T-helper 1 cell treated with Interleukin-12 subunit alpha and Interleukin-12 subunit beta and Interleukin-4 antibody, amounts not matched to agents 30 μg/mL and 1 μg/mL, for 36 hours (primary cell): Measurements from ENCODE around the gene MDC1.
"Not testable (repeated sequence)": the region's sequence is repeated elsewhere in the genome, so short reads cannot be mapped to it uniquely, and the experiment has no call there.

Experiments
- H3K27ac Mint-ChIP-seq: one replicate; pipeline ENCODE4 v1.8.0; 2021; ENCODE audit warnings: mild to moderate bottlenecking, mixed read lengths
- H3K27me3 Mint-ChIP-seq: one replicate; pipeline ENCODE4 v1.8.0; 2021; ENCODE audit warnings: low read depth, mixed read lengths
- H3K36me3 Mint-ChIP-seq: one replicate; pipeline ENCODE4 v1.8.0; 2021; ENCODE audit warnings: low read depth, mixed read lengths
- H3K4me1 Mint-ChIP-seq: one replicate; pipeline ENCODE4 v1.8.0; 2021; ENCODE audit warnings: low read depth, mixed read lengths
- H3K4me3 Mint-ChIP-seq: one replicate; pipeline ENCODE4 v1.8.0; 2021; ENCODE audit warnings: mild to moderate bottlenecking, moderate library complexity, mixed read lengths
- H3K9me3 Mint-ChIP-seq: one replicate; pipeline ENCODE4 v1.8.0; 2021; ENCODE audit warnings: mixed read lengths

Gene MDC1

DNA sequence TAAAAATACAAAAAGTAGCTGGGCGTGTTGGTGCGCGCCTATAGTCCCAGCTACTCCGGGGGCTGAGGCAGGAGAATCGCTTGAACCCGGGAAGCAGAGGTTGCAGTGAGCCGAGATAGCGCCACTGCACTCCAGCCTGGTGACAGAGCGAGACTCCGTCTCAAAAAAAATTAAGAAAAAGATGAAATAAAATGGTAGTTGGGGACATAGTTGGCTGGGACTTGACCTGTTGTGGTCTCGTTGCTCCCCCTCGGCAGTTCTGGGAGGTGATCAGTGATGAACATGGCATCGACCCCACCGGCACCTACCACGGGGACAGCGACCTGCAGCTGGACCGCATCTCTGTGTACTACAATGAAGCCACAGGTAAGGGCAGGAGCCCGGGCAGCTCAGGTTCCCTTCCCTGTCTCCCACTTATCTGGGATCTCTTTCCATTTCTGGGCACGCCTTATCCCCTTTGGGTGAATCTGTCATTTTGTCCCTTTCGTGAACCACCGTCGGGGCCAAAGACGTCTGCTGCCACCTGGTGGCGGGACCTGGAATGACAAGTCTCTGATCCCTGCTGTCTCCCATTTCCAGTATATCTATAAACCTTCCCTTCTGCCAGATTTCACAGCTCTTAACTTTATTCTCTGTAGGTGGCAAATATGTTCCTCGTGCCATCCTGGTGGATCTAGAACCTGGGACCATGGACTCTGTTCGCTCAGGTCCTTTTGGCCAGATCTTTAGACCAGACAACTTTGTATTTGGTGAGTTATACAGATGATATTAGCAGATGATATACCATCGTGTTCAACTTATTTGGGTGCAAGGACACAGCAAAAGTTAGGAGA, 5.4 kb upstream of the MDC1 start:
- H3K9me3 Mint-ChIP-seq, result no peaks in the 10 kb centered on the region
- H3K36me3 Mint-ChIP-seq, result peaks cover 56% of the 10 kb centered on the region
- peaks cover 42% of the 10 kb centered on the region for H3K4me1 Mint-ChIP-seq
- H3K4me3 Mint-ChIP-seq, result peak overlapping the region; percentile 99
- H3K27me3 Mint-ChIP-seq, result no peaks in the 10 kb centered on the region
- peak overlapping the region; percentile 85 for H3K27ac Mint-ChIP-seq

DNA sequence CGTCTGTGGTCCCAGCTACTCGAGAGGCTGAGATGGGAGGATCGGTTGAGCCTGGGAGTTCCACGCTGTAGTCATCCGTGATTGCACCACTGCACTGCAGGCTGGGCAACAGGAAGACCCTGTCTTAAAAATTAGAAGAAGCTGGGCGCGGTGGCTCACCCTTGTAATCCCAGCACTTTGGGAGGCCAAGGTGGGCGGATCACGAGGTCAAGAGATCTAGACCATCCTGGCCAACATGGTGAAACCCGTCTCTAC, 4.9 kb upstream of the MDC1 start:
- Mint-ChIP-seq H3K27ac (peak overlapping the region; percentile 99), H3K36me3 (peaks cover 59% of the 10 kb centered on the region), H3K4me3 (peak overlapping the region; percentile 99), H3K4me1 (peaks cover 46% of the 10 kb centered on the region)
- H3K9me3 Mint-ChIP-seq, H3K27me3 Mint-ChIP-seq: not testable (repeated sequence)

DNA sequence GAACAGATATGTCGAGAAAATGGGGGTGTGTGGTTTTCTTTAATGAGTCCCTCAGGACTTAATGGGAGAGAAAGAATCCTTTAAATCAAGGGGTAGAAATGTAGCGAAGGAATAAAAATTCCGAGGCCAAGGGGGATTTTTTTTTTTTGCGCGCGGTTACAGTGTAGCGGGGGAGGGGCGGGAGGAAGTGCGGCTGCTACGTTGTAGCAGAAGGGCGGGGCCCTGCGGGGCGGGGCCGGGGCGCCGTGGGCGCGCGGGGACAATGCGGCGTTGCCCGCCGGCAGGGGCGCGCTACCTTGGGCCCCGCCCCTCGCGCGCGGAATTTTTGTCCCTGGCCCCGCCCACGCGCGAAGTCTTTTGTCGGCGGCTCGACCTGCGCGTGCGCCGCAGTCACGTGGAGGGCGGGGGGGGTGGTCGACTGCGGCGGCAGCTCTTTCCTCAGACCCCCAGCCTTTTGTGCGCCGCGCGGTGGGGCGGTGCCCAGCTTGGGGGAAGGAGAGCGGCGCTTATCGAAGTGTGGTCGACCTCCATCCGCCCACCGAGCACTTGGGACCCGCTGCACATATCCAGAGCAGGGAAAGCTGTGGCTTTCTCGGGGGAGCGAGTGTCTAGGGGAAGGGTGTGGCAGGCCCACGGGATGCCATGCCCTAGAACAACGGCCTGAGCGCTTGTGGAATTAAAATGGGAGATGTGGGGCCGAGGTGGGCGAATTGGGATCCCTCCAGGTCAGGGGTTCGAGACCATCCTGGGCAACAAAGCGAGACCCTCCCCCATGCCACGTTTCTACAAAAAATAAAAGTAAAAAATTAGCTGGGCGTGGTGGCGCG, 4.3 kb upstream of the MDC1 start:
- H3K27me3 Mint-ChIP-seq, result no peaks in the 10 kb centered on the region
- H3K4me3 Mint-ChIP-seq, result peak overlapping the region; percentile 99
- H3K9me3 Mint-ChIP-seq, result peaks cover 6% of the 10 kb centered on the region
- peak overlapping the region; percentile 99 for H3K27ac Mint-ChIP-seq
- peaks cover 51% of the 10 kb centered on the region for H3K4me1 Mint-ChIP-seq
- H3K36me3 Mint-ChIP-seq, result peaks cover 62% of the 10 kb centered on the region

GRCh38 chr6:30720738-30721197, 3.7 kb upstream of the MDC1 start:
- Mint-ChIP-seq H3K9me3 (peaks cover 6% of the 10 kb centered on the region), H3K4me1 (peaks cover 55% of the 10 kb centered on the region), H3K4me3 (peak overlapping the region; percentile 99), H3K27ac (peak overlapping the region; percentile 99), H3K27me3 (no peaks in the 10 kb centered on the region), H3K36me3 (peaks cover 65% of the 10 kb centered on the region)

GRCh38 chr6:30719791-30720737, 3.0 kb upstream of the MDC1 start, which contains the start of gene TUBB:
Gene TUBB (plus strand): TSS chr6:30720352. CDS start chr6:30720507, 155 bp downstream.
- Mint-ChIP-seq H3K27me3 (no peaks in the 10 kb centered on the region), H3K9me3 (peaks cover 6% of the 10 kb centered on the region), H3K4me1 (peaks cover 55% of the 10 kb centered on the region), H3K27ac (peak within 1 kb of the TSS; percentile 99), H3K4me3 (peak within 1 kb of the TSS; percentile 99), H3K36me3 (peaks cover 64% of the 10 kb centered on the region)

GRCh38 chr6:30719356-30719755, 2.3 kb upstream of the MDC1 start:
- H3K4me1 Mint-ChIP-seq, result peaks cover 56% of the 10 kb centered on the region
- peaks cover 62% of the 10 kb centered on the region for H3K36me3 Mint-ChIP-seq
- H3K27ac Mint-ChIP-seq, result peak overlapping the region; percentile 99
- H3K4me3 Mint-ChIP-seq, result peak overlapping the region; percentile 99
- no peaks in the 10 kb centered on the region for H3K27me3 Mint-ChIP-seq
- H3K9me3 Mint-ChIP-seq, result peaks cover 6% of the 10 kb centered on the region

- not testable (repeated sequence) for H3K9me3 Mint-ChIP-seq, H3K27me3 Mint-ChIP-seq
- Mint-ChIP-seq H3K4me1 (peaks cover 50% of the 10 kb centered on the region), H3K4me3 (peak overlapping the region; percentile 99), H3K27ac (peak overlapping the region; percentile 100), H3K36me3 (peaks cover 58% of the 10 kb centered on the region)
Observed at GRCh38 chr6:30717845-30718720, 1.0 kb upstream of the MDC1 start.

DNA sequence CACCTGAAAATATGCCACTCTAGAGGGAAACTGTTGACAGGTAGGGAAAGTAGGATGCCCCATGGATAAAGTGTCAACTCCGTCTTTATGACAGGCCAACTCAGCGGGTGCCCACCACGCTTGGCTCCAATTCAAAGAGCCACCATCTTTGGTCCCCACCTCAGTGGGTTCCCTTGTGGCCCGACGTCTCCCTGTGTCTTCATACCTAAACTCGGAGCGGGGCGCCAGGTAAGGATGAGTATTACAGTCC, 277 bp downstream of the MDC1 start:
- Mint-ChIP-seq H3K36me3 (peaks cover 58% of the 10 kb centered on the region), H3K27me3 (no peaks in the 10 kb centered on the region), H3K4me1 (peaks cover 55% of the 10 kb centered on the region), H3K27ac (peak overlapping the region; percentile 100), H3K4me3 (peak overlapping the region; percentile 99), H3K9me3 (peaks cover 6% of the 10 kb centered on the region)

DNA sequence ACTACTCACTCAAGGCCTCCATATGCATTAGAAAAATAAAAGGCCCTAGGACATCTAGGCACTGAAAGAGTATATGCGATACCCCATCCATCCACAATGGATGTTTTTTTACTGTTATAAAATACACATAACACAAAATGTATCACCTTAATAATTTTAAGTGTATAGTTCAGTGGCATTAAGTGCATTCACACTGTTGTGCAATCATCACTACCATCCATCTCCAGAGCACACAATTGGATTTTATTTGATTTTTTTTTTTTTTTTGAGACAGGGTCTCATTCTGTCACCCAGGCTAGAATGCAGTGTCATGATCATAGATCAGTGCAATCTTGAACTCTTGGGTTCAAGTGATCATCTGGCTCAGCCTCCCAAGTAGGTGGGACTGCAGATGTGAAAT, 2.8 kb downstream of the MDC1 start:
- peaks cover 67% of the 10 kb centered on the region for H3K4me1 Mint-ChIP-seq
- no peaks in the 10 kb centered on the region for H3K27me3 Mint-ChIP-seq
- H3K9me3 Mint-ChIP-seq, result peaks cover 6% of the 10 kb centered on the region
- no peak overlapping the region for H3K4me3 Mint-ChIP-seq
- peaks cover 63% of the 10 kb centered on the region for H3K36me3 Mint-ChIP-seq
- H3K27ac Mint-ChIP-seq, result peak overlapping the region; percentile 45

DNA sequence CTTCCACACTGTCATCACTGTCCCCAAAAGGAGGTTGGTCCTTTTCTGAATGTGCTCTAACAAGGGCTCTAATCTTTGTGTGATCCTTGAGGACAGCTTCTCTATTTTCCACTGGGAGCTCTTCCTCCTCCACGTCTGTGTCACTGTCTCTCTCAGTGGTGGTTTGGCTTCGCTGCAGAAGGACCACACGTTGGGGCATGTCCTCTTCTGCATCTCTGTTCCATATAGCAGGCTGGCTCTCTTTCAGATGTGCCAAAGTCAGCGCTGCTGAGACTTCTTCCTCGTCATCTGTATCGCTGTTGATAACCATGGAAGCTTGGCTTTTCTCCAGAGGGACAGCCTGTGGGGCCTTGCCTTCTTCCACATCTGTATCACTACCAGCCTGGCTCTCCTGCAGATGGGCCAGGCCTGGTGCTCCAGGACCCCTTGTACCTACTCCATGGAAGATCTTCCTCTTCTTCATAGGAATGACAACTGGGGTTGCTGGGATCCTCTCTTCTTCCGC, 4.6 kb downstream of the MDC1 start:
- Mint-ChIP-seq H3K36me3 (peaks cover 67% of the 10 kb centered on the region), H3K4me1 (peaks cover 65% of the 10 kb centered on the region), H3K4me3 (peak overlapping the region; percentile 71), H3K27ac (peak overlapping the region; percentile 84), H3K27me3 (no peaks in the 10 kb centered on the region), H3K9me3 (peaks cover 6% of the 10 kb centered on the region)

DNA sequence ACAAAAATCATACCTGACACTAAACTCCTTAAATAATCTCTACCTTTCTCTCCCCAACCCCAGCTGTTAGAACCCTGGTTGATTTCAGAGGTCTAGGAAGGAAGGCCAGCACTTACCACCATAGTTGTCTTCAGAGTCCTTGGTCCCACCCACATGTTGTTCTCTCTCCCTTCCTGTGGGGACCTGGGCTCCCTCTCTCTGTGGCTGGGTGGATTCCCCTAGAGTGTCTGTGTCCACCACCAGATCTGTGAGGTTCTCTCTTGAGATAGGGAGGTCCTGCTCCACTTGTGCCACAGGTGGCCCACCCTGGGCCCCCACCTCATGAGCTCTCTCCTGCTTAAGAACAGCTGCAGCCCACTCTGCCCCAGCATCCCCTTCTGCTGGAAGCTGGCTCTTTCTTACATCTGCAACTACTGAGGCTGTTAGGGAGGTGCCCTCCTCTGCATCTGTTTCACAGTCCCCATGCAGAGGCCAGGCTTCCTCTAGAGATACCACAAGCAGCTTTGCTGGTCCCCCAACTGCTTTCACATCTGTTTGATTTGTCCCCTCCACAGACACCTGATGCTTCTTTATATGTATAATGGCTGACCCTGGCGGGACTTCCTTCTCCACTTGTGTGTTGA, 5.2 kb downstream of the MDC1 start:
- Mint-ChIP-seq H3K27ac (peak overlapping the region; percentile 84), H3K9me3 (peaks cover 3% of the 10 kb centered on the region), H3K4me1 (peaks cover 60% of the 10 kb centered on the region), H3K27me3 (no peaks in the 10 kb centered on the region), H3K36me3 (peaks cover 66% of the 10 kb centered on the region), H3K4me3 (peak overlapping the region; percentile 71)

GRCh38 chr6:30709101-30709868, 7.8 kb downstream of the MDC1 start:
- H3K4me3 Mint-ChIP-seq, result no peak overlapping the region
- peaks cover 39% of the 10 kb centered on the region for H3K4me1 Mint-ChIP-seq
- H3K36me3 Mint-ChIP-seq, result peaks cover 65% of the 10 kb centered on the region
- H3K27me3 Mint-ChIP-seq, result no peaks in the 10 kb centered on the region
- no peak overlapping the region for H3K27ac Mint-ChIP-seq
- H3K9me3 Mint-ChIP-seq, result no peaks in the 10 kb centered on the region
